ENCODE results near the gene SAT1.

SAT1 gene

GRCh38 chrX:23788521-23788920 is 5.5 kb downstream of the SAT1 start:
- Mint-ChIP-seq H3K36me3 (ENCODE audit: low read depth) (peaks cover 32% of the 10 kb centered on the region), H3K9me3 (no peaks in the 10 kb centered on the region), H3K27me3 (peaks cover 9% of the 10 kb centered on the region), H3K4me1 (ENCODE audit: low read depth) (peaks cover 19% of the 10 kb centered on the region), H3K4me3 (no peak overlapping the region), H3K27ac (no peak overlapping the region)
- DNase-seq, result no peak

GRCh38 chrX:23788946-23789345 is 6.0 kb downstream of the SAT1 start:
- Mint-ChIP-seq H3K4me3 (no peak overlapping the region), H3K36me3 (ENCODE audit: low read depth) (peaks cover 28% of the 10 kb centered on the region), H3K4me1 (ENCODE audit: low read depth) (peaks cover 19% of the 10 kb centered on the region)

GRCh38 chrX:23789386-23790154 is 6.6 kb downstream of the SAT1 start:
- H3K27me3 Mint-ChIP-seq, result peaks cover 9% of the 10 kb centered on the region
- H3K9me3 Mint-ChIP-seq, result no peaks in the 10 kb centered on the region
- H3K27ac Mint-ChIP-seq, result no peak overlapping the region
- H3K4me3 Mint-ChIP-seq, result no peak overlapping the region
- H3K4me1 Mint-ChIP-seq (ENCODE audit: low read depth), result peaks cover 16% of the 10 kb centered on the region
- peaks cover 21% of the 10 kb centered on the region for H3K36me3 Mint-ChIP-seq (ENCODE audit: low read depth)
- no peak for DNase-seq

More at GRCh38 chrX:23788946-23789345, 6.0 kb downstream of the SAT1 start:
- no peak overlapping the region for H3K27ac Mint-ChIP-seq
- H3K27me3 Mint-ChIP-seq, result peaks cover 9% of the 10 kb centered on the region
- H3K9me3 Mint-ChIP-seq, result no peaks in the 10 kb centered on the region
- DNase-seq, result no peak

GRCh38 chrX:23790155-23790497 is 7.2 kb downstream of the SAT1 start:
- H3K9me3 Mint-ChIP-seq, result no peaks in the 10 kb centered on the region
- no peak for DNase-seq
- H3K27me3 Mint-ChIP-seq, result peaks cover 9% of the 10 kb centered on the region
- no peak overlapping the region for H3K27ac Mint-ChIP-seq
- no peak overlapping the region for H3K4me3 Mint-ChIP-seq
- peaks cover 17% of the 10 kb centered on the region for H3K36me3 Mint-ChIP-seq (ENCODE audit: low read depth)
- peaks cover 10% of the 10 kb centered on the region for H3K4me1 Mint-ChIP-seq (ENCODE audit: low read depth)

- no peaks in the 10 kb centered on the region for H3K36me3 Mint-ChIP-seq (ENCODE audit: low read depth)
- peaks cover 21% of the 10 kb centered on the region for H3K27me3 Mint-ChIP-seq
- DNase-seq, result no peak
- H3K9me3 Mint-ChIP-seq, result no peaks in the 10 kb centered on the region
- peaks cover 3% of the 10 kb centered on the region for H3K4me1 Mint-ChIP-seq (ENCODE audit: low read depth)
- H3K27ac Mint-ChIP-seq, result no peak overlapping the region
- H3K4me3 Mint-ChIP-seq, result no peak overlapping the region
Observed at GRCh38 chrX:23792861-23793553, 10.0 kb downstream of the SAT1 start.

GRCh38 chrX:23795221-23795620 is 12.2 kb downstream of the SAT1 start:
- H3K27me3 Mint-ChIP-seq, result peaks cover 23% of the 10 kb centered on the region

GRCh38 chrX:23797371-23798128 is 14.6 kb downstream of the SAT1 start:
- H3K4me1 Mint-ChIP-seq (ENCODE audit: low read depth), result peaks cover 5% of the 10 kb centered on the region
- no peak for DNase-seq
- no peak overlapping the region for H3K4me3 Mint-ChIP-seq
- peaks cover 28% of the 10 kb centered on the region for H3K27me3 Mint-ChIP-seq
- H3K36me3 Mint-ChIP-seq (ENCODE audit: low read depth), result no peaks in the 10 kb centered on the region
- H3K27ac Mint-ChIP-seq, result no peak overlapping the region
- no peaks in the 10 kb centered on the region for H3K9me3 Mint-ChIP-seq

More at GRCh38 chrX:23795221-23795620, 12.2 kb downstream of the SAT1 start:
- Mint-ChIP-seq H3K36me3 (ENCODE audit: low read depth) (no peaks in the 10 kb centered on the region), H3K4me1 (ENCODE audit: low read depth) (peaks cover 3% of the 10 kb centered on the region), H3K4me3 (no peak overlapping the region), H3K27ac (no peak overlapping the region), H3K9me3 (no peaks in the 10 kb centered on the region)
- DNase-seq, result no peak

GRCh38 chrX:23799469-23800065 is 16.6 kb downstream of the SAT1 start:
- Mint-ChIP-seq H3K4me1 (ENCODE audit: low read depth) (peaks cover 6% of the 10 kb centered on the region), H3K27ac (no peak overlapping the region), H3K9me3 (no peaks in the 10 kb centered on the region), H3K27me3 (peaks cover 24% of the 10 kb centered on the region), H3K36me3 (ENCODE audit: low read depth) (no peaks in the 10 kb centered on the region), H3K4me3 (no peak overlapping the region)
- no peak for DNase-seq

- no peaks in the 10 kb centered on the region for H3K9me3 Mint-ChIP-seq
- no peak for DNase-seq
- no peak overlapping the region for H3K27ac Mint-ChIP-seq
- H3K4me1 Mint-ChIP-seq (ENCODE audit: low read depth), result peaks cover 5% of the 10 kb centered on the region
- H3K36me3 Mint-ChIP-seq (ENCODE audit: low read depth), result no peaks in the 10 kb centered on the region
- H3K4me3 Mint-ChIP-seq, result no peak overlapping the region
- H3K27me3 Mint-ChIP-seq, result peaks cover 20% of the 10 kb centered on the region
Observed at GRCh38 chrX:23802431-23802830, 19.5 kb downstream of the SAT1 start.

- Mint-ChIP-seq H3K27me3 (peaks cover 14% of the 10 kb centered on the region), H3K4me1 (ENCODE audit: low read depth) (peaks cover 4% of the 10 kb centered on the region), H3K9me3 (no peaks in the 10 kb centered on the region), H3K27ac (no peak overlapping the region), H3K4me3 (no peak overlapping the region), H3K36me3 (ENCODE audit: low read depth) (no peaks in the 10 kb centered on the region)
- no peak for DNase-seq
Observed at GRCh38 chrX:23803931-23804381, 21.0 kb downstream of the SAT1 start.

GRCh38 chrX:23804578-23804977 is 21.6 kb downstream of the SAT1 start:
- no peak overlapping the region for H3K27ac Mint-ChIP-seq
- peaks cover 10% of the 10 kb centered on the region for H3K27me3 Mint-ChIP-seq
- no peak overlapping the region for H3K4me3 Mint-ChIP-seq
- H3K9me3 Mint-ChIP-seq, result no peaks in the 10 kb centered on the region
- no peak for DNase-seq
- peaks cover 4% of the 10 kb centered on the region for H3K4me1 Mint-ChIP-seq (ENCODE audit: low read depth)
- H3K36me3 Mint-ChIP-seq (ENCODE audit: low read depth), result no peaks in the 10 kb centered on the region

GRCh38 chrX:23805389-23805788 is 22.4 kb downstream of the SAT1 start:
- H3K4me3 Mint-ChIP-seq, result no peak overlapping the region
- no peak overlapping the region for H3K27ac Mint-ChIP-seq
- DNase-seq, result no peak
- peaks cover 4% of the 10 kb centered on the region for H3K4me1 Mint-ChIP-seq (ENCODE audit: low read depth)
- no peaks in the 10 kb centered on the region for H3K36me3 Mint-ChIP-seq (ENCODE audit: low read depth)
- peaks cover 10% of the 10 kb centered on the region for H3K27me3 Mint-ChIP-seq
- H3K9me3 Mint-ChIP-seq, result no peaks in the 10 kb centered on the region

GRCh38 chrX:23810279-23810678 is 27.3 kb downstream of the SAT1 start:
- H3K4me3 Mint-ChIP-seq, result no peak overlapping the region
- no peaks in the 10 kb centered on the region for H3K4me1 Mint-ChIP-seq (ENCODE audit: low read depth)
- no peaks in the 10 kb centered on the region for H3K36me3 Mint-ChIP-seq (ENCODE audit: low read depth)
- H3K9me3 Mint-ChIP-seq, result peaks cover 3% of the 10 kb centered on the region
- no peak for DNase-seq
- no peak overlapping the region for H3K27ac Mint-ChIP-seq
- peaks cover 14% of the 10 kb centered on the region for H3K27me3 Mint-ChIP-seq

- no peak overlapping the region for H3K27ac Mint-ChIP-seq
- H3K27me3 Mint-ChIP-seq, result peaks cover 11% of the 10 kb centered on the region
- no peak overlapping the region for H3K4me3 Mint-ChIP-seq
- H3K36me3 Mint-ChIP-seq (ENCODE audit: low read depth), result no peaks in the 10 kb centered on the region
- H3K4me1 Mint-ChIP-seq (ENCODE audit: low read depth), result no peaks in the 10 kb centered on the region
- no peak for DNase-seq
- peaks cover 3% of the 10 kb centered on the region for H3K9me3 Mint-ChIP-seq
Observed at GRCh38 chrX:23811108-23811651, 28.2 kb downstream of the SAT1 start.
